GM12865 (cell line): Measurements from ENCODE around the gene ABAT.

Experiments used
- DNase-seq: peaks from one replicate; pipeline ENCODE4 v3.0.0; 2010; ENCODE audit warnings: low read depth
- H3K4me3 ChIP-seq: 2 replicates; pipeline ENCODE4 v1.5.1; 2011; ENCODE audit warnings: mild to moderate bottlenecking, low read depth, low read length, control low read depth
- CTCF ChIP-seq: IDR thresholded peaks from 2 replicates; pipeline ENCODE4 v1.5.1; 2011; ENCODE audit warnings: low read length, control low read depth, low read depth, inconsistent platforms; ENCODE audit not compliant: insufficient read depth; ENCODE audit errors: missing control alignments

Gene ABAT

GRCh38 chr16:8679151-8679550 is 4.7 kb downstream of the ABAT start:
- no peak overlapping the region for H3K4me3 ChIP-seq
- TF ChIP-seq CTCF = no peak
- no peak for DNase-seq

GRCh38 chr16:8682551-8683259 is 8.3 kb downstream of the ABAT start:
- TF ChIP-seq CTCF = no peak
- DNase-seq = no peak
- H3K4me3 ChIP-seq = no peak overlapping the region

GRCh38 chr16:8683640-8684039 is 9.2 kb downstream of the ABAT start:
- DNase-seq = no peak
- no peak overlapping the region for H3K4me3 ChIP-seq
- TF ChIP-seq CTCF = no peak

GRCh38 chr16:8685617-8686016 is 11.2 kb downstream of the ABAT start:
- no peak for DNase-seq
- H3K4me3 ChIP-seq = no peak overlapping the region
- TF ChIP-seq CTCF = no peak

GRCh38 chr16:8686031-8686621 is 11.7 kb downstream of the ABAT start:
- H3K4me3 ChIP-seq = no peak overlapping the region
- no peak for DNase-seq
- TF ChIP-seq CTCF = no peak

- DNase-seq = no peak
- no peak overlapping the region for H3K4me3 ChIP-seq
- no peak for TF ChIP-seq CTCF
These were observed 12.5 kb downstream of the ABAT start for GRCh38 chr16:8686879-8687278.

- TF ChIP-seq CTCF = no peak
- no peak for DNase-seq
- no peak overlapping the region for H3K4me3 ChIP-seq
These were observed 15.3 kb downstream of the ABAT start for GRCh38 chr16:8689686-8690085.
